Dendritic cell treated with granulocyte-macrophage colony-stimulating factor and Interleukin-4, amounts not matched to agents 40 ng/mL and 50 ng/mL, for 4 days (primary cell): Measurements from ENCODE around the gene SCARB2.

Source experiments
- H3K27ac Mint-ChIP-seq: one replicate; pipeline ENCODE4 v1.8.0; 2022; ENCODE audit warnings: mild to moderate bottlenecking, mixed read lengths
- H3K27me3 Mint-ChIP-seq: one replicate; pipeline ENCODE4 v1.8.0; 2022; ENCODE audit warnings: mild to moderate bottlenecking, mixed read lengths
- H3K36me3 Mint-ChIP-seq: one replicate; pipeline ENCODE4 v1.8.0; 2022; ENCODE audit warnings: low read depth, mixed read lengths
- H3K4me1 Mint-ChIP-seq: one replicate; pipeline ENCODE4 v1.8.0; 2022; ENCODE audit warnings: low read depth, mixed read lengths
- H3K4me3 Mint-ChIP-seq: one replicate; pipeline ENCODE4 v1.8.0; 2022; ENCODE audit warnings: mild to moderate bottlenecking, moderate library complexity, mixed read lengths
- H3K9me3 Mint-ChIP-seq: one replicate; pipeline ENCODE4 v1.8.0; 2022; ENCODE audit warnings: mixed read lengths
- intact Hi-C: fragments of 100-400 bp; cut with micrococcal nuclease; formaldehyde crosslinking; loops from one replicate; pipeline ENCODE4 v1.15.0; 2022

Gene SCARB2

GRCh38 chr4:76238236-76238635, 24.6 kb upstream of the SCARB2 start:
- Mint-ChIP-seq H3K9me3 (peaks cover 35% of the 10 kb centered on the region), H3K4me3 (no peak overlapping the region), H3K36me3 (no peaks in the 10 kb centered on the region), H3K27ac (no peak overlapping the region), H3K4me1 (no peaks in the 10 kb centered on the region), H3K27me3 (peaks cover 1% of the 10 kb centered on the region)
- intact Hi-C loops, result no loop called here

GRCh38 chr4:76235915-76236314, 22.3 kb upstream of the SCARB2 start:
- intact Hi-C loops, result no loop called here
- H3K4me1 Mint-ChIP-seq, result no peaks in the 10 kb centered on the region
- H3K27ac Mint-ChIP-seq, result no peak overlapping the region
- peaks cover 32% of the 10 kb centered on the region for H3K9me3 Mint-ChIP-seq
- no peak overlapping the region for H3K4me3 Mint-ChIP-seq
- no peaks in the 10 kb centered on the region for H3K36me3 Mint-ChIP-seq
- peaks cover 1% of the 10 kb centered on the region for H3K27me3 Mint-ChIP-seq

GRCh38 chr4:76235407-76235806, 21.8 kb upstream of the SCARB2 start:
- H3K4me1 Mint-ChIP-seq, result no peaks in the 10 kb centered on the region
- no peak overlapping the region for H3K4me3 Mint-ChIP-seq
- no peaks in the 10 kb centered on the region for H3K36me3 Mint-ChIP-seq
- H3K27me3 Mint-ChIP-seq, result peaks cover 1% of the 10 kb centered on the region
- intact Hi-C loops, result no loop called here
- H3K9me3 Mint-ChIP-seq, result peaks cover 27% of the 10 kb centered on the region
- H3K27ac Mint-ChIP-seq, result no peak overlapping the region

GRCh38 chr4:76234679-76235044, 21.0 kb upstream of the SCARB2 start:
- H3K4me3 Mint-ChIP-seq, result no peak overlapping the region
- intact Hi-C loops, result no loop called here
- H3K27ac Mint-ChIP-seq, result no peak overlapping the region
- peaks cover 22% of the 10 kb centered on the region for H3K9me3 Mint-ChIP-seq
- H3K27me3 Mint-ChIP-seq, result peaks cover 1% of the 10 kb centered on the region
- H3K4me1 Mint-ChIP-seq, result no peaks in the 10 kb centered on the region
- H3K36me3 Mint-ChIP-seq, result no peaks in the 10 kb centered on the region

- H3K4me1 Mint-ChIP-seq, result no peaks in the 10 kb centered on the region
- intact Hi-C loops, result no loop called here
- no peak overlapping the region for H3K27ac Mint-ChIP-seq
- H3K36me3 Mint-ChIP-seq, result no peaks in the 10 kb centered on the region
- H3K27me3 Mint-ChIP-seq, result peaks cover 1% of the 10 kb centered on the region
- H3K9me3 Mint-ChIP-seq, result peaks cover 25% of the 10 kb centered on the region
- H3K4me3 Mint-ChIP-seq, result no peak overlapping the region
Measured at GRCh38 chr4:76233967-76234678, 20.5 kb upstream of the SCARB2 start.

GRCh38 chr4:76233529-76233928, 19.9 kb upstream of the SCARB2 start:
- H3K4me3 Mint-ChIP-seq, result no peak overlapping the region
- H3K4me1 Mint-ChIP-seq, result no peaks in the 10 kb centered on the region
- H3K36me3 Mint-ChIP-seq, result no peaks in the 10 kb centered on the region
- H3K27ac Mint-ChIP-seq, result no peak overlapping the region
- intact Hi-C loops, result no loop called here
- H3K9me3 Mint-ChIP-seq, result peaks cover 31% of the 10 kb centered on the region
- H3K27me3 Mint-ChIP-seq, result peaks cover 1% of the 10 kb centered on the region

GRCh38 chr4:76233083-76233482, 19.5 kb upstream of the SCARB2 start:
- Mint-ChIP-seq H3K9me3 (peaks cover 33% of the 10 kb centered on the region), H3K27me3 (peaks cover 1% of the 10 kb centered on the region)

GRCh38 chr4:76232681-76233080, 19.1 kb upstream of the SCARB2 start:
- H3K9me3 Mint-ChIP-seq, result peaks cover 33% of the 10 kb centered on the region
- H3K36me3 Mint-ChIP-seq, result no peaks in the 10 kb centered on the region
- no peaks in the 10 kb centered on the region for H3K4me1 Mint-ChIP-seq
- H3K4me3 Mint-ChIP-seq, result no peak overlapping the region
- intact Hi-C loops, result no loop called here
- no peak overlapping the region for H3K27ac Mint-ChIP-seq
- peaks cover 1% of the 10 kb centered on the region for H3K27me3 Mint-ChIP-seq

More at GRCh38 chr4:76233083-76233482, 19.5 kb upstream of the SCARB2 start:
- no peak overlapping the region for H3K27ac Mint-ChIP-seq
- no peaks in the 10 kb centered on the region for H3K36me3 Mint-ChIP-seq
- no peaks in the 10 kb centered on the region for H3K4me1 Mint-ChIP-seq
- no peak overlapping the region for H3K4me3 Mint-ChIP-seq
- intact Hi-C loops, result no loop called here

- H3K36me3 Mint-ChIP-seq, result no peaks in the 10 kb centered on the region
- no peak overlapping the region for H3K27ac Mint-ChIP-seq
- peaks cover 24% of the 10 kb centered on the region for H3K9me3 Mint-ChIP-seq
- H3K4me3 Mint-ChIP-seq, result no peak overlapping the region
- no peaks in the 10 kb centered on the region for H3K27me3 Mint-ChIP-seq
- intact Hi-C loops, result no loop called here
- H3K4me1 Mint-ChIP-seq, result no peaks in the 10 kb centered on the region
Measured at GRCh38 chr4:76226418-76226817, 12.8 kb upstream of the SCARB2 start.

GRCh38 chr4:76224171-76224570, 10.5 kb upstream of the SCARB2 start:
- H3K36me3 Mint-ChIP-seq, result no peaks in the 10 kb centered on the region
- H3K27ac Mint-ChIP-seq, result no peak overlapping the region
- intact Hi-C loops, result no loop called here
- no peaks in the 10 kb centered on the region for H3K27me3 Mint-ChIP-seq
- peaks cover 17% of the 10 kb centered on the region for H3K9me3 Mint-ChIP-seq
- peaks cover 10% of the 10 kb centered on the region for H3K4me1 Mint-ChIP-seq
- H3K4me3 Mint-ChIP-seq, result no peak overlapping the region

GRCh38 chr4:76219299-76220055, 5.9 kb upstream of the SCARB2 start:
- Mint-ChIP-seq H3K27ac (no peak overlapping the region), H3K27me3 (no peaks in the 10 kb centered on the region), H3K4me1 (peaks cover 52% of the 10 kb centered on the region), H3K9me3 (no peaks in the 10 kb centered on the region), H3K4me3 (no peak overlapping the region), H3K36me3 (no peaks in the 10 kb centered on the region)
- intact Hi-C loops, result no loop called here

- Mint-ChIP-seq H3K4me1 (peaks cover 69% of the 10 kb centered on the region), H3K27ac (peak overlapping the region; percentile 51), H3K4me3 (no peak overlapping the region), H3K9me3 (no peaks in the 10 kb centered on the region), H3K27me3 (no peaks in the 10 kb centered on the region), H3K36me3 (peaks cover 5% of the 10 kb centered on the region)
- intact Hi-C loops, result no loop called here
Measured at GRCh38 chr4:76216975-76217814, 3.6 kb upstream of the SCARB2 start.

GRCh38 chr4:76216524-76216923, 2.9 kb upstream of the SCARB2 start:
- Mint-ChIP-seq H3K4me3 (no peak overlapping the region), H3K4me1 (peaks cover 76% of the 10 kb centered on the region), H3K27ac (peak overlapping the region; percentile 51), H3K36me3 (peaks cover 5% of the 10 kb centered on the region), H3K27me3 (no peaks in the 10 kb centered on the region), H3K9me3 (no peaks in the 10 kb centered on the region)
- intact Hi-C loops, result no loop called here

GRCh38 chr4:76215077-76215476, 1.5 kb upstream of the SCARB2 start:
- no peak overlapping the region for H3K4me3 Mint-ChIP-seq
- no peaks in the 10 kb centered on the region for H3K27me3 Mint-ChIP-seq
- peaks cover 82% of the 10 kb centered on the region for H3K4me1 Mint-ChIP-seq
- intact Hi-C loops, result no loop called here
- peaks cover 5% of the 10 kb centered on the region for H3K36me3 Mint-ChIP-seq
- H3K27ac Mint-ChIP-seq, result peak overlapping the region; percentile 83
- no peaks in the 10 kb centered on the region for H3K9me3 Mint-ChIP-seq
